Dedifferentiated amniotic fluid mesenchymal stem cell (primary cell): ENCODE results near the gene MAFB.
A peak's percentile ranks its signal among the peaks of the same experiment; 100 is the strongest.
"Not testable (repeated sequence)": the region's sequence is repeated elsewhere in the genome, so short reads cannot be mapped to it uniquely, and the experiment has no call there.

Experiments
- DNase-seq: peaks from one replicate; pipeline ENCODE4 v3.0.0-alpha.2; 2016; ENCODE audit errors: extremely low spot score

Gene MAFB

GRCh38 chr20:40689100-40689942, at the start of gene MAFB:
Gene MAFB, minus strand, starts transcription at chr20:40689236. Its CDS starts 386 bp downstream, at chr20:40688850.
- DNase-seq = peak; percentile 58

DNA sequence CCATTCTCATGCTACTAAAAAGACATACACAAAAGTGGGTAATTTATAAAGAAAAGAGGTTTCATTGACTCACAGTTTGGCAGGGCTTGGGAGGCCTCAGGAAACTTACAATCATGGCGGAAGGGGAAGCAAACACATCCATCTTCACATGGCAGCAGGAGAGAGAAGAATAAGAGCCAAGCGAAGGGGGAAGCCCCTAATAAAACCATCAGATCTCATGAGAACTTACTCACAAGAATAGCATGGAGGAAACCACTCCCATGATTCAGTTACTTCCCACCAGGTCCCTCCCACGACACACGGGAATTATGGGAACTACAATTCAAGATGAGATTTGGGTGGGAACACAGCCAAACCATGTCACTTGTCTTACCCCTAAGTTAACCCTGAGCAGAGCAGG, 47.4 kb upstream of the MAFB start:
- not testable (repeated sequence) for DNase-seq

GRCh38 chr20:40728996-40729395, 40.0 kb upstream of the MAFB start:
- DNase-seq = no peak

DNA sequence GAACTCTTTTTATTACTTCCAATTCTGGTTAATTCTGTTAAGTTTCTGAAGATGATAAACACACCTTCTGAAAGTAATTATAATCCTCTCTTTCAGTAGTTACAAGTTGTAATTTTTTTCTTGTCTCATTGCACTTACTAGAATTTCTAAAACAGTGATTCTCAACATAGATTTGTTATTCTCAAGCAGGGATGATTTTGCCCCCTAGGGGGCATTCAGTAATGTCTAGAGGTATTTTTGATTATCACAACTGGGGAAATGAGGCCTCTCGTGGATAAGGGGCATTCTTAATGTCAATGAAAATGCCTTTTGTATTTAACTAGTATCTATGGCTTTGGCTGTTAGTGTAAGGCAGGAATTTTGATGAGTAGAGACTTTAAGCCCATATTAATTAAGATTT, 39.4 kb upstream of the MAFB start:
- no peak for DNase-seq

DNA sequence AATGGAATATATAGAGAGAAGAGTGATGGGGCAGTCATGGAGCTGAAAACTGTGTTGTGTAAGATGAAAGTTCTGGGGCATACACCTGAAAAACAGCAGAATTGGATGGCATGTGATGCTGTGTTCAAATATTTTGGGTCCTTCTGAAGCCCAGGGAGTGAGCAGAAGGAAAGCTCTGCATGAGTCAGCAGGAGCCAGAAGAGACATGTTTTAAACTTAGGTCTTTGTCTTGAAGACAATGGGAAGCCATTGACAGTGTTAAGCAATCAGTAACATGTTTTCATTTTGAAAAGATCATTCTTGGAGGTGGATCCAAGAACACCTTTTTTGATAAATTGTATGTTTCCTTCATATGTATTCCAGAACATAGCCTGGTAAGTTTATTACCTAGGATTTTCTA, 38.9 kb upstream of the MAFB start:
- no peak for DNase-seq

- no peak for DNase-seq
Observed at GRCh38 chr20:40726776-40727175, 37.7 kb upstream of the MAFB start.

DNA sequence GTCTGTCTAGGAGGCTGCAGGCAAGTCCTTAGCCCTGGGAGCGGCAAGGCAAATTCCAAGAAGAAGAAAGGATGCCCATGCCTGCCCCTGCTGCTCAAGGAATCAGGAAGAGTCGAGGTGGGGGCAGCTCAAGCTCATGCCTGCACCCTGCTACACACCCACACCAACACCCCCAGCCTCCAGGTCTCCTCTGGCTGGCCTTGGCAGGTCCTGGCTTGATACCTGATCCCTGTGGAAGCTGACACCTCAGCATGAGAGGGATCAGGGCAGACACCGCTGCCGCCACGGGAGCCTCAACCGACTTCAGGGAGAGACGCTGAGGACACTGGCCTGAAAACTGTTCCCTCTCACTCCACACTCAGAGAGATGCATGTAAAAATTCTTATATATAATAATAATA, 35.5 kb upstream of the MAFB start:
- no peak for DNase-seq

DNA sequence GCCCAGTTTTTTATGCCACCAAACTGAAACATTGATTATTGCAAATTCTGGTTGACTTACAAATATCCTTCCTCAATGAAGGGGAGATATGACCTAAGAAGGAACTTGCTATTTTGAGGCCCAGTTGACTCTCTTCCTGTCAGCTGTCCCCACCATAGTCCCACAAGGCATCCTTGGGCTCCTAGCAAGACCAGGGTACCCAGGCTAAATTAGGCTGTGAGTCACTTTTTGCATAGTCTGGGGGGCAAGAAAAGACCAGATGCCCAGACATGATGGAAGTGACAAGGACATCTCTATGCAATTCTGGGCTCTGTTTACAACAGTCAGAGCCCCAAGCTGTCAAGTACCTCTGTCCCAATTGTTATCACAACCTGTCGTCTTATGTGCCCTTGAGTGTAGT, 31.8 kb upstream of the MAFB start:
- DNase-seq = no peak

GRCh38 chr20:40720099-40720498, 31.1 kb upstream of the MAFB start:
- DNase-seq = no peak

DNA sequence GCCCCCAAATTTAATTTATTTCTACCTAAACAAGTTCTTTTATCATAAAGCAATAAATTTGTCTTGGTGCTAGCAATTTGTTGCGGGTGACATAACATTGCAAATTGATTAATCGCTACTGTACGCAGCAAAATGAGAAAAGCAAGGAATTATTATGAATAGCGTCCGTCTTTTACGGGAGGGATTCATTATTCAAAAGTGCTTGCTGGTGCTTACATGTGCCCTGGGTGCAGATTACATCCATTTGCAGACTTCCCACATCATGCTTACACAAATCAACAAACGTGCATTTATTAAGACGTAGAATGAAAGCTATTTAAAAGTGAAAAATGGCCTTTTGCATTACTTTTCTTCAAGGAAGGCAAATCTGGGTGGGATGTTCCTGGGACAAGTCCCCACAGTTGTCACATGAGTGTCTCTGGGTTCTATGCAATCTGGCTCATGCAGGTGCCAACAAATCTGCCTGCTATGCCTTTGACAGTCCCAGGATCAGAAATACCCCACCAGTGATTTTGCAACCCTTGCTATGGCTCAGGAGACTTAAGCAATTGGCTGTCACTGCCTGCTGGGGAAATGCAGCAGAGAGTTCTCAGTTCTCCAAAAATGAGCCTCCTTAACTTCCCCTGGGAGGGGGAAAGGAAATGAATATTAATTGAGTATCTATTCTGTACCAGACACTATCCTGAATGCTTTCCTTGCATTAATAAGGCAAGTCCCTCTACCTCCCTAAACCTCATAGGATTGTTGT, 30.1 kb upstream of the MAFB start:
- no peak for DNase-seq

- DNase-seq = no peak
Observed at GRCh38 chr20:40718214-40718977, 29.4 kb upstream of the MAFB start.

- no peak for DNase-seq
Observed at GRCh38 chr20:40717343-40717865, 28.4 kb upstream of the MAFB start.

DNA sequence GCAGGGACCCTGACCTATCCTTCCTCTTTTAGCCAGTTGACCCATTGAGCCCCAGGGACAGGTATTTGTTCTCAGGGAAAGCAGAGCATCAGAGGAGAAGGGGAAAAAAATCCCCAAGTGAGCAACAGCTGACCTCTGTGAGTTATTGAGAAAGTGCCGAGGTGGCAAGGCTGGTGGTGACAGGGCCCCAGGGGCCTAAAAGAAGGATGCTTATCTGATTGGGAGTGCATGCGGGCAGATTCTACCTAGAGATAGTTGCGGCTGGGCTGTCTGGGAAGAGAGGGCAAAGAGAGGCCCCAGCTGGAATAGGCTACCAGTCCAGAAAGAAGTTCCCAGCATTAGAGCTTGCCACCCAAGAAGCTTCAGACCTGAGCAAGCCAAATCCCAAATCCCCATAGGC, 26.5 kb upstream of the MAFB start:
- DNase-seq = no peak

DNA sequence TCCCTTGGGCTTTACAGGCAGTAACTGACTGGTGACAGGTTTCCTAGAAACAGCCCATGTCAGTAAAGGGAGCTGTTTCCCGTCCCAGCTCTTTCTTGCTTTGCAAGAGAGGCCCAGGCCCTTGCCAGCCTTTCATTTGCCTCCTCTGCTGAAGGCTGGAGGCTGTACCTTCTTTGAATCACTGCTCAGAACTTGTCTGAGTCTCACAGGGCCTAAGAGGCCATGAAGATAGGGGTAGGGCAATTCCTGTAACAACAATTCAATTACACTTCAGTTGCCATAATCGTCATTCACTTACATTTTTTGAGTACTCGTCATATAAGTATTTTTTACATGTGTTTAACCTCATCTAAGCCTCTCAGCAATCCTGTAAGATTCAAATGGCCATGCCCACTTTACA, 25.9 kb upstream of the MAFB start:
- DNase-seq = no peak

DNA sequence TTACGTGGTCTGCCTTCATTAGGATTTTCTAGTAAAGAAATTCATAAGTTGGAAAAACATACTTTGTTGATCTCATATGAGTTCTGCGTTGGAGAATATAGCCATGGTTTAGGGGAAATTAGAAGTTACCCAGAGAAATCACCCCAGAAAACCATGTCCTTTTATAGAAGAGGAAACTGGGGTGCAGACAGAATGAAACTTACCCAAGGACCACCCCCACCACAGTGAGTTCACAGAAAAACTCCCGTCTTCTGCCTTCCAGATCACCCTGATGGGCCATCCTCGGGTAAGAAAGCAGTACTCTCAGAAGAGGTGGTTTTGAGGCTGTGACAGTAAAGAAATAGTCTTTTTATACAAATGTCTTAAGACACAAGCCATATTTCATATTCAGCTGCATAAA, 25.1 kb upstream of the MAFB start:
- DNase-seq = no peak

DNA sequence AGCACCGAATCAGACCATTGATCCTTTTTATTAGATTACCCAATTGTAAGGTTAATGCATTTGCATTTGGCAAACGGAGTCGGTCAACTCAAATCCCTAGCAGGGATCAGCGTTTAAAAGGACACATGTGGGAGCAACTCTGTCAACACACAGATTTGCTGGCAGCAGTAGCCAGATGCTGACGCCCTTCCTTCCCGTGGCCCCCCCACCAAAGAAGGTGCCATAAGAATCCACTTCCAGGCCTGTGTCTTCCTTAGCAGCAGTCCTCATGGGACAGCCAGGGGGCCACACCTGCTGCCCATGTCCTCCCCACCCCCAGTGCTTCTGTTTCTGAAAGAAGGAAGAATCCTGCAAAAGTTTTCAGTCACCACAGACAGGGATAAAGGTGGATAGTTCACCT, 24.5 kb upstream of the MAFB start:
- DNase-seq = no peak

- no peak for DNase-seq
Observed at GRCh38 chr20:40711079-40711478, 22.0 kb upstream of the MAFB start.

GRCh38 chr20:40710603-40711002, 21.6 kb upstream of the MAFB start:
- no peak for DNase-seq

DNA sequence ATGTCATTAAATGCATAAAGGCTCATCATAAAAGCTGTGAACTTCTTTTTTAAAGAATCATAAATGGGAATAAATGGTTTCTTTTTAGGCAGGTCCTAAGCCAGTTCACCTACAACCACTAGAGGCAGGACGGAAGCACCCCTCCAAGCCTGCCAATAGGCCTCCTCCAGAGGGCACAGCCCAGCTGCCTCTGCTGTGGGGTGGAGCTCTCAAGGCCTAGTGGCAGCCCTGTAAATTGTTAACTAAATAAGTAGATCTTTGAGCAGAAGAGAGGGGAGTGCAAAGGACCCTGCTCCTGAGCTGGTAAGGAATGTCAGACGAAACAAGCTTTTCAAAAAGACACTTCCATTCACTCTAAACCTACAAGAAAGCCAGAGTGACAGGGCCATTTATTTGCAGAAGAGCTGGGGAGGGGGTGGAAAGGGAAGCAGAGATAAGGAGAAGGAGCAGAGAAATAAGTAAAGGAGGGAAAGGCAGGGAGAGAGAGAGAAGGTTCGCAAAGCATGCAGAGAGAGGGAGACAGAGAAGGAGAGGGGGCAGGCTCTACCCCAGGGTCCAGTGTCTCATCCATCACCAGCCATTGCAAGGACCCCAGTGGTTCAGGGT, 18.0 kb upstream of the MAFB start:
- DNase-seq = no peak

- no peak for DNase-seq
Observed at GRCh38 chr20:40705413-40705812, 16.4 kb upstream of the MAFB start.

DNA sequence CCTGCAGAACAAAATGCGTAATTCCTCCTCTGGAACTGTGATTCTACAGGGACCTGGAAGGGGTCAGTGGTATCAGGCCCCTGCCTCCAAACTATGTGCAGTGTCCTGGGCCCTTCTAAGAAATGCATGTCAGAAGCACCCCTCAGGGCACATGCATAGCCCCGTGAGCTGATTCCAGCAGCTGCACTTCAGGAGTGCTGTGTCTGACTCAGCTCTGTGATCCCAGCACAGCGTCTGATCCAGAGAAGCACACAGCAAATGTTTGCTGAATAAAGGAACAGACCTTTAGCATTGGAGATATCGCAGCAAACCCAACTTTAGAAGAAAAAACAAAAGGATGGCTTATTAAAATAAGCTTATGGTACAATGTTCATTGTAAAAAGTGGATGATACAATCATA, 15.8 kb upstream of the MAFB start:
- DNase-seq = no peak
